HL-60/S4 (cell line): ENCODE data around the gene KIF4B.
"Not testable (repeated sequence)": the region's sequence is repeated elsewhere in the genome, so short reads cannot be mapped to it uniquely, and the experiment has no call there.

ENCODE experiments used
- in situ Hi-C: fragments of 300-500 bp; cut with MboI; formaldehyde crosslinking; loops from 2 replicates; pipeline ENCODE4 v1.14.3; 2022; ENCODE audit warnings: low sequenced_read_pairs

The KIF4B gene

GRCh38 chr5:155013526-155013925, at the start of gene KIF4B:
Gene KIF4B (plus strand): TSS chr5:155013755. CDS start chr5:155013860, 105 bp downstream.
- in situ Hi-C loops = no loop called here

GRCh38 chr5:154966081-154966841, 47.3 kb upstream of the KIF4B start:
- in situ Hi-C loops = no loop called here

GRCh38 chr5:154966874-154967273, 46.7 kb upstream of the KIF4B start:
- in situ Hi-C loops = no loop called here

GRCh38 chr5:154967421-154968024, 46.0 kb upstream of the KIF4B start:
- in situ Hi-C loops = no loop called here

GRCh38 chr5:154968953-154969352, 44.6 kb upstream of the KIF4B start:
- in situ Hi-C loops = no loop called here

GRCh38 chr5:154970759-154971158, 42.8 kb upstream of the KIF4B start:
- in situ Hi-C loops = no loop called here

GRCh38 chr5:154971501-154971900, 42.1 kb upstream of the KIF4B start:
- in situ Hi-C loops = no loop called here

- in situ Hi-C loops = no loop called here
Observed at GRCh38 chr5:154972476-154973080, 41.0 kb upstream of the KIF4B start.

- in situ Hi-C loops = not testable (repeated sequence)
Observed at GRCh38 chr5:154976082-154976481, 37.5 kb upstream of the KIF4B start.

- in situ Hi-C loops = no loop called here
Observed at GRCh38 chr5:154977409-154977808, 36.1 kb upstream of the KIF4B start.

- in situ Hi-C loops = not testable (repeated sequence)
Observed at GRCh38 chr5:154978294-154978693, 35.3 kb upstream of the KIF4B start.

- in situ Hi-C loops = no loop called here
Observed at GRCh38 chr5:154984946-154985516, 28.5 kb upstream of the KIF4B start.

- in situ Hi-C loops = no loop called here
Observed at GRCh38 chr5:154986151-154986550, 27.4 kb upstream of the KIF4B start.

- in situ Hi-C loops = no loop called here
Observed at GRCh38 chr5:154989626-154990025, 23.9 kb upstream of the KIF4B start.

GRCh38 chr5:154993461-154993860, 20.1 kb upstream of the KIF4B start:
- in situ Hi-C loops = no loop called here

- in situ Hi-C loops = no loop called here
Observed at GRCh38 chr5:154995679-154996078, 17.9 kb upstream of the KIF4B start.

GRCh38 chr5:154997746-154998145, 15.8 kb upstream of the KIF4B start:
- in situ Hi-C loops = no loop called here

GRCh38 chr5:154999865-155000264, 13.7 kb upstream of the KIF4B start:
- in situ Hi-C loops = loop anchor here (10.0 kb wide), 1 partner anchor 355 kb away; no protein-coding TSS in a partner anchor

- in situ Hi-C loops = loop anchor here (10.0 kb wide), 1 partner anchor 357 kb away; no protein-coding TSS in a partner anchor
Observed at GRCh38 chr5:155001523-155001922, 12.0 kb upstream of the KIF4B start.

- in situ Hi-C loops = loop anchor here (10.0 kb wide), 1 partner anchor 358 kb away; no protein-coding TSS in a partner anchor
Observed at GRCh38 chr5:155002722-155003121, 10.8 kb upstream of the KIF4B start.

GRCh38 chr5:155004138-155004744, 9.3 kb upstream of the KIF4B start:
- in situ Hi-C loops = loop anchor here (10.0 kb wide), 1 partner anchor 359 kb away; no protein-coding TSS in a partner anchor
